ENCODE measurements around the gene GSK3B.
"Not testable (repeated sequence)": the region's sequence is repeated elsewhere in the genome, so short reads cannot be mapped to it uniquely, and the experiment has no call there.

DNA sequence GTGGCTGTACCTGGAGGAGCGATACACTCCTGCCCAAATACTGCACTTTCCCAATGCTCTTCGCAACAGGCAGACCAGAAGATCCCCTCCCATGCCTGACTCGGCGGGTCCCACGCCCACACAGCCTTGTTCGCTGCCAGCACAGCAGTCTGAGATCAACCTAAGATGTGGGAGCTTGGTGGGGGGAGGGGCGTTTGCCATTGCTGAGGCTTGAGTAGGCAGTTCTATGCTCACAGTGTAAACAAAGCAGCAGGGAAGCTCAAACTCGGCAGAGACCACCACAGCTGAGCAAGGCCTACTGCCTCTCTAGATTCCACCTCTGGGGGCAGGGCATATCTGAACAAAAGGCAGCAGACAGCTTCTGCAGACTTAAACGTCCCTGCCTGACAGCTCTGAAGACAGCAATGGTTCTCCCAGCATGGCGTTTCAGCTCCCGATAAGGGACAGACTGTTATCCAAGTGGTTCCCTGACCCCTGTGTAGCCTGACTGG lies 90.2 kb downstream of the GSK3B start:
- TF ChIP-seq EZH2 (IDR thresholded peaks at IDR 0.05; ENCODE audit: low read depth, unreplicated experiment) = not testable (repeated sequence)
- TF ChIP-seq, protein P1, sequence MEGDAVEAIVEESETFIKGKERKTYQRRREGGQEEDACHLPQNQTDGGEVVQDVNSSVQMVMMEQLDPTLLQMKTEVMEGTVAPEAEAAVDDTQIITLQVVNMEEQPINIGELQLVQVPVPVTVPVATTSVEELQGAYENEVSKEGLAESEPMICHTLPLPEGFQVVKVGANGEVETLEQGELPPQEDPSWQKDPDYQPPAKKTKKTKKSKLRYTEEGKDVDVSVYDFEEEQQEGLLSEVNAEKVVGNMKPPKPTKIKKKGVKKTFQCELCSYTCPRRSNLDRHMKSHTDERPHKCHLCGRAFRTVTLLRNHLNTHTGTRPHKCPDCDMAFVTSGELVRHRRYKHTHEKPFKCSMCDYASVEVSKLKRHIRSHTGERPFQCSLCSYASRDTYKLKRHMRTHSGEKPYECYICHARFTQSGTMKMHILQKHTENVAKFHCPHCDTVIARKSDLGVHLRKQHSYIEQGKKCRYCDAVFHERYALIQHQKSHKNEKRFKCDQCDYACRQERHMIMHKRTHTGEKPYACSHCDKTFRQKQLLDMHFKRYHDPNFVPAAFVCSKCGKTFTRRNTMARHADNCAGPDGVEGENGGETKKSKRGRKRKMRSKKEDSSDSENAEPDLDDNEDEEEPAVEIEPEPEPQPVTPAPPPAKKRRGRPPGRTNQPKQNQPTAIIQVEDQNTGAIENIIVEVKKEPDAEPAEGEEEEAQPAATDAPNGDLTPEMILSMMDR (conservative IDR thresholded peaks at IDR 0.05; ENCODE audit: low read depth in 2 of 2) = not testable (repeated sequence)

Measured in GM23338 (cell line).